Measurements from ENCODE around the gene MEPE.

MEPE gene

GRCh38 chr4:87843936-87844335 lies 11.2 kb downstream of the MEPE start:
- no peak for DNase-seq (ENCODE audit: low read depth in 2 of 2)

GRCh38 chr4:87844452-87844851 lies 11.7 kb downstream of the MEPE start:
- no peak for DNase-seq (ENCODE audit: low read depth in 2 of 2)

DNA sequence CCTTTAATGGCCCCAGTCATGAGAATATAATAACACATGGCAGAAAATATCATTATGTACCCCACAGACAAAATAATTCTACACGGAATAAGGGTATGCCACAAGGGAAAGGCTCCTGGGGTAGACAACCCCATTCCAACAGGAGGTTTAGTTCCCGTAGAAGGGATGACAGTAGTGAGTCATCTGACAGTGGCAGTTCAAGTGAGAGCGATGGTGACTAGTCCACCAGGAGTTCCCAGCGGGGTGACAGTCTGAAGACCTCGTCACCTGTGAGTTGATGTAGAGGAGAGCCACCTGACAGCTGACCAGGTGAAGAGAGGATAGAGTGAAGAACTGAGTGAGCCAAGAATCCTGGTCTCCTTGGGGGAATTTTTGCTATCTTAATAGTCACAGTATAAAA lies 13.5 kb downstream of the MEPE start:
- DNase-seq (ENCODE audit: low read depth in 2 of 2) = no peak

DNA sequence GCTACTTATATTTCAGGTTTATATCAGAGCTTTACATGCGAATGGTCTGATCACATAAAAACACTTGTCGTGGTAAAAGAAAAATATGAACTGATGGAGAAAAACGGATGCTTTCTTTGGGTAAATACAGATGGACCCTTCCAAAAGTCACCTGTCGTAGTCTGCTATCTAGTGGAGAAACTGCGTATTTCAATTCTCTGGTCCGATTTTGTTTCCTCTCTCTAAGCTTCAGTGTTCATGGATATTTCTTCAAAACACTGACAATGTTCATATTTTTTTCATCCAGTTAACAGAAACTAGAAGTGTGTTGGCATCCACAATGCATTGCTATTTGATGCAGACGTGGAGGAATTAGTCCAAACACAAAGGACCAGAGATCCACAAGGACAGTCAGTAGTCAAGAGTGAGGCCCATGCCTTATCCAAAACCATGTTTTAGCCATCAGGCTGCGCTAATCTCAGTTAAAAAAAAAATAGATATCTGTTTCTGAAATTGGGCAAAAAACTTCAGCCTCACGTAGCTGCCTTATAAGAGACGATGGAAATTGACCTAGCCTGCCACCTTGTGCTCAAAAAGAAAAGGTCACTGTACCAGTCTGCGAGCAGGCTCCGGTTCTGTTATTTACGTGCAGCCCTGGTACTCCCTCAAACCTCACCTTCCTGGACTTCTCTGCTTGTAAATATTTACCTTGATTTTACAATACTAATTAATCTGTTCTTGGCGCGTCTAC lies 16.0 kb downstream of the MEPE start:
- no peak for DNase-seq (ENCODE audit: low read depth in 2 of 2)

DNA sequence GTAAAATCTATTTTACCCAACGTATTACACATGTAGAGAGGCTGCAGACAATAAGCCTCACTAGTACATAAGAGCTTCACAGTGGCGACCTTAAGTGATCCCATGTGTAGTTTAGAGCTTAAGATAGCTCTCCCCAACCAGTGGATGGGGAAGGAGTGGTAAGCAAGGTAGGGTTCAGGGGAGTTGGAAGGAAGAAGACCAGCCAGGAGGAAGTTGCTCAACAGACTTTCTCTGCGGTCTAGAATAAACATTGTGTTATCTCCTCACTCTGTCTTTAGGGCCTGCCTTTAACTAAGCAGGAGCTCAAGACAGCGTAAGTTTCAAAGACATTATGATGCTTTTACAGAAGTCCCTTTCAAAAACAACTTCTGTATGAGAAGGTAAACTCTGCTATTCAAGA lies 16.8 kb downstream of the MEPE start:
- no peak for DNase-seq (ENCODE audit: low read depth in 2 of 2)

DNA sequence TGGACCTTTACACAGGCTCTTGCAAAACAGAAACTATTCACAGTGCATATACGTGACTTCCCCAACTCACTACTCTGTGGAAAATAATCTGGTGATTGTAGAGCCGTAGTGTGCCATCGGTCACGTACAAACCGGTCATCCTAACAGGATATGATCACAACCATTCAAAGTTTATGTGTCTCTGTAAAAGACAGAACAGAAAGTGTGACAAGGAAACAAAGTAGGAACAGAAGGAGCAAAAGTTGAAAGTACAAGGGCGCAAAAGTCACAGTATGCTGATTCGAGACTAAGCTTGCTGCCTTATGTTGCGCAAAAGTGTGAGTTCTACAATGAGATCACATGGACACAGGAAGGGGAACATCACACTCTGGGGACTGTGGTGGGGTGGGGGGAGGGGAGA lies 18.6 kb downstream of the MEPE start:
- no peak for DNase-seq (ENCODE audit: low read depth in 2 of 2)

GRCh38 chr4:87851953-87852352 lies 19.2 kb downstream of the MEPE start:
- DNase-seq (ENCODE audit: low read depth in 2 of 2) = no peak

- no peak for DNase-seq (ENCODE audit: low read depth in 2 of 2)
These were observed 20.3 kb downstream of the MEPE start for GRCh38 chr4:87853108-87853507.

GRCh38 chr4:87853891-87854290 lies 21.1 kb downstream of the MEPE start:
- no peak for DNase-seq (ENCODE audit: low read depth in 2 of 2)

DNA sequence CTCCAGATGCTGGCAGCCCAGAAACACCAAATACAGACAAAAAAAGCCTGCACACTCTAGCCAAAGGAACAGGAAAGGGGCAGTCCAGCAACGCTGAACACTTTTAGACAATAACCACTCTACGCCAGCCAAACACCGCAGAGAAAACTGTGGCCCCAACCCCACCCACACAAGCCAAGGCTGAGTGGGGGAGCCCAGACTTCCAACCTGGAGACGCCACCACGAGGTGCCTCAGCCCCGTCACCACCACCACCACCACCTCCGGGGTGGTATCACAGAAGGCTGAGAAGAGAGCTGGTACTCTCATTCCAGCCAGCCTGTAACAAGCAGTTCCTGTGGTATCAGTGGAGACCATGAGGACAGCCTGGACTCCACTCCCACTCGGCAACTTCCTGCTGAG lies 22.8 kb downstream of the MEPE start:
- no peak for DNase-seq (ENCODE audit: low read depth in 2 of 2)

DNA sequence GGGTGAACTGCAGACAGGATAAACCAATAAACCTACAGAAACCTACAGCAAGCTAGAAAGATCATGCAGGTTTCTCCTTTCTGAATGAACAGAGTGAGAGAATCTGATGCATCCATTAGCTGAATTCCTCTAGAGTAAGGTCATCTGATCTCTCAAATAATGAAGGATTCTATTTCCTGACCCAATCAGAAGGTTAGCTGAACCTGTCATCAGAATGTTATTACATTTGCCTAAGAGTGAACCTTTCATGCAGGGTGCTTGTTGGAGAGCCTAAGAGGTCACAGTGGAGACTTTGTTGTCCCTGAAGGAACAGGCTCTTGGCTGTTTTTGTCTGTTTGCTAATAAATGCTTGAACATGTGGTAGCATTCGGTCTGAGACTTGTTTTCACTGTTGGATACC lies 24.0 kb downstream of the MEPE start:
- no peak for DNase-seq (ENCODE audit: low read depth in 2 of 2)

- no peak for DNase-seq (ENCODE audit: low read depth in 2 of 2)
These were observed 25.0 kb downstream of the MEPE start for GRCh38 chr4:87857789-87858188.

- DNase-seq (ENCODE audit: low read depth in 2 of 2) = no peak
These were observed 29.5 kb downstream of the MEPE start for GRCh38 chr4:87862236-87862635.

DNA sequence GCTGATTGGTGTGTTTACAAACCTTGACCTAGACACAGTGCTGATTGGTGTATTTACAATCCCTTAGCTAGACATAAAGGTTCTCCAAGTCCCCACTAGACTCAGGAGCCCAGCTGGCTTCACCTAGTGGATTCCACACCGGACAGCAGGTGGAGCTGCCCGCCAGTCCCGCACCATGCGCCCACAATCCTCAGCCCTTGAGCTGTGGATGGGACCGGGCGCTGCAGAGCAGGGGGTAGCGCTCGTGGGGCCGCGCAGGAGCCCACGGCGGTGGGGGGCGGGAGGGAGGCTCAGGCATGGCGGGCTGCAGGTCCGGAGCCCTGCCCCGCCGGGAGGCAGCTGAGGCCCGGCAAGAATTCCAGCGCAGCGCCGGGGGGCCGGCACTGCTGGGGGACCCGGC lies 30.7 kb downstream of the MEPE start:
- no peak for DNase-seq (ENCODE audit: low read depth in 2 of 2)

DNA sequence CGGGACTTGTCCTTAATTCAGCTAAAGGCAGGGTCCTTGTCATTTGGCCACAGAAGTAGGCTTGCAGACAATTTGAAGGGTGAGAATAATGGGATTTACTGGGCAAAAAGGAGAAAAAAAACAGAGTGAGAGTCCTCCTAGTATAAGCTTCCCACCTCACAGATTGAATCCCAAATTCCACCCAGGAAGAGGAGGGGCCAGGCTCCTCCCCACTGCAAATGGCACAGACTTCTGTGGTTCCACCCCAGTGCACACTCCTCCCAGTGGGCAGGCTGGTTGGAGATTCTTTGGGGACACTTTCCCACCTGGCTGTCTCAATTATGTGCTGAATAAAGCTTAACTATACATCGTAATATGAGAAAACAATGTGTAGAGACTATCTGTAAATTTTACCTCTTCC lies 31.6 kb downstream of the MEPE start:
- no peak for DNase-seq (ENCODE audit: low read depth in 2 of 2)

DNA sequence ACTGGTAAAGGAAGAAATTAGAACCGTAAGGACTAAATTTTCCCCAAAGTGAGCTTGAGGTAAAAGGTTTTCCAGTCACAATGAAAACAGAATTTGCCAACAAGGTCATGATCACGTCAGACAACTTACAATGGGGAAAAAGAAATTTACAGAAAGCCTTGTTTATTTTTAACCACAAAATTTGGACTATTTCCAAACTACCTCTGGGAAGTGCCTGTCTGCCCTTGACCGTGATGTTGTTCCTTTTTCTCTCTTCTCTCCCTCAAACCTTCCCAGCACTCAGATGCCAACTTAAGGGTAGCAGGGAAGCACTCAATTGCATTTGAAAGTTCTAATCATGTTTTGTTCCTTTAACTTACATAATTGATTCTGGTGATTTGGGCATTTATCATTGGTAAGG lies 32.5 kb downstream of the MEPE start:
- DNase-seq (ENCODE audit: low read depth in 2 of 2) = no peak

DNA sequence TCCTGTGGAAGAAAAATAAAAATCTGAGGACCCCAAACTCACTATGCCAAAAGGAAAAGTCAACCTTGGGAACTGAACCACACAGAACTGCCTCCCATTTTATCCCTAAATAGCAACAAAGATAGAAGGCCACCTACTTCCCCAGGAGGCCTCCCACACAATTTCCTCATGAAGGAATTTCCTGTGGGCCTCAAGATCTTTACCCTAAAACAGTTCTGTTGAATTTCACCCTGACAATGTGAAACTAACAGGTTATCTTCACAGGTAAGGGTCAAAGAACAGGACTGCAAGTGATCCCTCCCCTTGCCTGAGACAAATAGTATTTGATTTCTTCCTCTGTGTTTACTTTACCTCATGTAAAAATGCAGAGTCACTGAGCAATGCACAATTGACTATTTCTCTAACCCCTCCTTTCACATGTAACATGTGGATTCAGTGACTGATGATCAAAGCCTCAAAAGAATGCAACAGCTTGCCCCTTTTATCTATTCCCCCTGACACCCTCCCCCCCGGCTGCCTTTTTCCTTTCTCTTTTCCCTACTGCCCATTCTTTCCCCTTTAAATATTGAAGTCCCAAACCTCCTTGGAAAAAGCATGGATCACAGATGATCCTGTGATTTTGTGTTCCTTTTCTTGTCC lies 33.3 kb downstream of the MEPE start:
- DNase-seq (ENCODE audit: low read depth in 2 of 2) = no peak

- DNase-seq (ENCODE audit: low read depth in 2 of 2) = no peak
These were observed 35.8 kb downstream of the MEPE start for GRCh38 chr4:87868522-87868921.

- no peak for DNase-seq (ENCODE audit: low read depth in 2 of 2)
These were observed 39.3 kb downstream of the MEPE start for GRCh38 chr4:87872028-87872427.

DNA sequence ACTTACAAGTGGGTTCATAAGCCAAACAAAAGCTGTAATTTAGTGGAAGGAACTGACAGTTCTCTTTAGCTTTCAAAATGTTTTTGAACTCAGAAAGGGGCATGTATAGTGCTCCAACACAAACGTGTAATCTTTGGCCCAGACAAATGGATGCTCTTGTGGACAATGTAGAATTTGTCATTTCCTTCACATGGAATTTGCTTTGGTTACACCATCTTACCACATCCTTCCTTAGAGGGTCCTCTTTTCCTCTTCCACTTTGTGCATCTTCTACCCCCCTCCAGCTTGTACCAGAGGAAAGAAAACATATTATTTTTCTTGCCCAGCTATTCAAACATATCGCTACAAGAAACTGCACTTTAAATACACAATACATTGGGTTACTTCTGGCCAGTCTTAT lies 42.4 kb downstream of the MEPE start:
- no peak for DNase-seq (ENCODE audit: low read depth in 2 of 2)

DNA sequence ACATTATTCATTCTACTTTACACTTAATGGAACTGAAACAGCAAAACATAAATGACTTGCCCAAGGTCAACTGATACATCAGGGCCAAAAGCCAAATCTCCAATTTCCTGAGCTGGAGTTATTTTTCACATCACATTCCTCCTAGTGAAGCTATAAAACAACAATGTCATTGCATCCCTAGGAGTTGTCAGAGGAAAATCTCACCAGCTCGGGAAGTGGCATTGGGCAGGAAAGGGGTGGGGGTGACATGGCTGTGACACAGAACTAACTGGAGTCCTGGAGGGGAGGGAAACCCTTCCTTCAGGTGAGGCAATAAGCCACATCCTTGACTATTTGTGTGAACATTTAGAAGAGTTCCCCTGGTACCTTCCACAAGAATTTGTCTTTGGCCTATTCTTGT lies 47.3 kb downstream of the MEPE start:
- no peak for DNase-seq (ENCODE audit: low read depth in 2 of 2)

DNA sequence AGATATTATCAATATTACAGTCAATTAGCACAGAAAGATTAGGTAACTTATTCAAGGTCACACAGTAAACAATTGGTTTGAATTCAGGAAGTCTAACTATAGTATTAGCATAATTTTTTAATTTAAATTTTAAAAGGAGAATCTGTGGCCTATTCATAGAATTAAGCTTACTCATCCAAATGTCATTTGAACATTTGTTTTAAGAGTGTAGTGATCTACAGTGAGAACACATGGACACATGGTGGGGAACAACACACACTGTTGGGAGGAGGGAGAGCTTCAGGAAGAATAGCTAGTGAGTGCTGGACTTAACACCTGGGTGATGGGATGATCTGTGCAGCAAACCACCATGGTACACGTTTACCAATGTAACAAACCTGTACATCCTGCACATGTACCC lies 48.3 kb downstream of the MEPE start:
- DNase-seq (ENCODE audit: low read depth in 2 of 2) = no peak

- no peak for DNase-seq (ENCODE audit: low read depth in 2 of 2)
These were observed 49.6 kb downstream of the MEPE start for GRCh38 chr4:87882321-87882720.

DNA sequence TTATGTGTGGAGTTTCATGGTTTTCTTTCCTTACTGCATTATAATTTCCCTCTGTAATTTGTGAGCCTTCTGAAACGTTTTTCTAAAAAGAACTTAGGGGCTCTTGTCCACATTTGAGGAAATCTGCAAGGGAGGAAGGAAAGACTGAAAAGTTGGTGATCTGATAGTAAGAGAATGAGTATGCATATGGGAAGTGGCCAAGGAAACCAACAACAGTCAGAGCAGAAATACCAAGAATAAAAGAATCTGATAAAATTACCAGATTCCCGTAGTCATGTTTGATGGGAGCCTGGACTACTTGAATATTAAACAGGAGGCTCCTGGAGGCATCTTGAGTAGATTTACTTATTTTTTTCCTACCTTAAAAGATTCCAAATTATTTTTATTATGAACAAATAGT lies 50.1 kb downstream of the MEPE start:
- DNase-seq (ENCODE audit: low read depth in 2 of 2) = no peak
